Hair follicular keratinocyte (primary cell): ENCODE measurements around the gene GART. TPM values are rescaled to one million over a fixed set of nuclear protein-coding genes. Genes with fewer than 3 reads are reported as not detected.

ENCODE experiments used
- total RNA-seq: library from RNA; depleted of rRNA; stranded (reverse); fragments of >200 nt; gene quantifications from 2 replicates; pipeline ENCODE4 v1.2.3, GENCODE V29; 2015

The GART gene
- total RNA-seq, result 97.5 and 186 TPM in 2 replicates

DNA sequence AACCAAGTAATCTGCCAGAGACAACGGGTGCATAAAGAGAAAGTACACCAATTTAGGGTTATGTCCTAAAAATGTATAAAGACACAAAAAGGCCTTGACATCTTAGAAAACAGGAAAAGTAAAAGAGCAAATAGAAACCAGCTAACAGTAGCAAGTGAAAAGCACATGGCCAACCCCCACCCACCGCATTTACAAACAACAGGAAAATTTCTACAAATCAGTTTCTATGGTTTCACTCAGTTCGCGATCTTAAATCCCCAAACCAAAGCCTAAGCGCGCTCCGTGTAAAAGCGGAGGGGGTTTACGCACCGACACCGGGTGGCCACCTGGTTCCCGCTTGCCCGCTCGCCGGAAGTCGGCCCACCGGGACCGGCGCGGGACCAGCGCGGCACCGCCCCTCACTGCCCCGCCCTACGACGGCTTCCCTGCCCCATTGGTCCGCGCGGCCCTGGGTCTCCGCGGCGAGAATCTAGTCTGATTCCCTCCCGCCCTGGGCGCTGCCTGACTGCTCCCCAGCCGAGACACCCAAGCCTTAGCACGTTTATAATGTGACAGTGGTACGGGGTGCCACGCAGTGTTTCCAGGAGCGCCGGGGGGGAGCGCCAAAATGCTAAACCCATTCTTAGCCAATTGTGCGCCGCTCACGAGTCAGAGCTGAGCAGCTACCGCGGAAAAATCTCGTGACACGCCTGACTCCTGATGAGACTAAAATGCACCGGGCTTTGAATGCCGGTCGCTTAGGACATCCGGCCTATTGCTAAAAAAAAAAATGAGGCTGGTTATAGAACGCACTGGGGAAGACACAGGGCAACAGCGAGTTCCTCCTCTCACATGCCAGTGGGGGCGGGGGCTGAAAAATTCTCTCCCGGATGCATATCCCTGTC lies at the start of gene GART:
GART (minus strand) TSS at position 362 of the 884 bp plus-strand sequence. CDS start 2,802 bp downstream, outside the sequence.

DNA sequence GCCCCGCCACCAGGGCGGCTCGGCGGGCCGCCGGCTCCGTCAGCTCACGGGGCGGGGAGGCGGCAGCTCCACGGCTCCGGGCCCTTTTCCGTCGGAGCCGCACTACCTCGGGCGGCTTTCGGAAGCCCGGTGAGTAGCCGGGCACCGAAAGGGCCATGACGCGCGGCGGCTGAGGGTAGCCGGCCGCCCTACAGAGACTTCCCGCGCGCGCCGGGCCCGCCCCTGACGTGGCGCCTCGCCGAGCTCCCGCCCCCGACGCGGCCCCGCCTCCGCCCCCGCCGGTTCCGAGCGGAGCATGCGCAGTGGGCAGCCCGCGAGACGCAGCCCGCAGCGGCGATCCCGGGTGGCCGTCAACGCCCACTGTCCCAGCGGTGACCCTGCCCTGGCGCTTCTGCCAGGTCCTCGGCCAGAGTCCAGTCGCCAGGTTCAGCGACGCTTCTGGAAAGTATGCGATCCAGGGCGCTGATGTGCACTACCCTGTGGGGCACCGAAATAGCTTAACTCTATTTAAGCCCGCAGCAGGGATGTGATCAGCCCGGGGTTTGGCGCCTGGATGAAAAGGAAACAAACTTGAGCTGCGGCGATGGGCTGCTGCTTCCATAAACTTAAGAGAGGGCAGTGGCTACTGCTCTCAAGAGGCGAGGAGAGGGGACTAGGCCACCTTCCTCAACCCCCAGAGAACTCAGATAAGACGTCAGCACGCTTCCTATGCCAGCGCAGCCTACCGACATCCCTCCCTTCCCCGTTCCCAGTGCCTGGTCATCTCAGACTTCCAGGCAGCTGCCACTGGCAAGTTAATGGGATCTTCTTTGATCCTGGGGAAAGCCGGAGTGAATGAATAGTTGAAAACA lies 46.8 kb upstream of the GART start, which contains the start of gene DONSON:
DONSON (minus strand) TSS at position 200 of the 851 bp plus-strand sequence; CDS start at position 157, 43 bp downstream.

DNA sequence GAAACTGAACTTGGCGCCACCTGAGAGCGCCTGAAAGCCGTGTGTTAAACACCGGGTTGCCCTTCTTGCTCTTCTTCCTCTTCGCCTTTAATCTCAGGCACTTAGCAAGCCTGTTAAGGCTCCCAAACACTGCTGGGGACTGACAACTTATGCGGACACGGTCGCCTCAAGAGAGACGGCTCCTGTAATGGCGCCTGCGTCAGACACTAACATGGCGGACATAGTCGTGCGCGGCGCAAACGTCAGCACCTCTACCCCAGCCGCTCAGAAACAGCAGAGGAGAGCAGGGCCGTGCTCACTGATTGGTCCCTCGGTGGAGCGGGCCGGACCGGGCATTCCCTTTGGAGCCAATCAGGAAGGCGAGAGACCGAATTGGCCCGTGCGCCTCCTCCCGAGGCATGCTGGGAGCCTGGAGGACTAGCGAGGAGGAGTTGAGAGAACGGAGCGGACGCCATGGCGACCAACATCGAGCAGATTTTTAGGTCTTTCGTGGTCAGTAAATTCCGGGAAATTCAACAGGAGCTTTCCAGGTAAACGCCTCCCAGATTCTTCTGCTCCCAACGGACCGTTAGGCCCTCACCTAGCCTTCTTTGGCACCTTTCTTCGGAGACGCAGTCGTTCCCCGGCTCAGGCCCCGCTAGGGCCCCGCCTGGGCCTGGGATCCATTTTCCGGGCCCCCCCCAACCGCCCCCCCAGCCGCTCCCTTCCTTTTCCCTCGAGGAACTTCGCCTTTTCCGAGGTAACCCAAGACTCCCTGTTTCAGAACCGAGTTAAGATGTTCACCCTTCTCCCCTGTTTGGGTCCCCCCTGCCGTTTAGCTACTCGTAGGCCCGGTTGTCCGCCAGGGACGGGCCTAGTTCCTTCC lies 955 bp upstream of the GART start, which contains the start of gene SON:
SON (plus strand) TSS at position 399 of the 865 bp plus-strand sequence; CDS start at position 454, 55 bp downstream.

DNA sequence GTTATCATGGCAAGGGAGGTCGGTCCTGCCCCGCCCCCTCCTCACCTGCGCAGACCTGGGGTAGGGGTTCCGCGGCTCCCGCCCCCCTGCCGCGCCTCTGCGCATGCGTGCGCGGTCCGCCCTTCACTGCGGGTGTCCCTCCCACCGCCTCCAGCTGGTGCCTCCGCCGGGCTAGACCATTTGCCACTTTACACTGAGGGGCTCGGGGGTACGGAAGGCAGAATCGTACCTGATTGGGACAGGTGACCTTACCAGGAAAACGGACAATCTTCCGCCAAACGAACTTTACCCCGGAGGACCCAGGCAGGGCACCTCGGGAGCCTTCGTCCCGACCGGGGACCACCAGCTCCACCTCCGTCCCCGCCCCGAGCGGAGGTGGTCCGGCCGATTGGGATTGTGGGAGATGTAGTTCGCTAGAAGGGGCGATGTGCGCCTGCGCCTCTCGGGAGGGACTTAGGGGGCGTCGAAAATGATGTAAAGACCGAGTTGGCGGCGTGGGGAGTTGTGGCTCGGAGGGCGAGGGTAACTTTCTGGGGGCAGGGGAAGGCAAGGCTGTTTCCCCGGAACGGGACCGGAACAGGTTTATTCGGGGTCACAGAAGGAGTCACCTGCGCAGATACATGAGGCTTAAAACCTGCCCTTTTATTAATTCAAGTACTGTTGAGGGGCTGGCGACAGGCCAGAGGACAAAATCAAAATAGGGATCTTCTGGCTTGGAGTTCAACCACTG lies 50.4 kb downstream of the GART start, which contains the start of gene DNAJC28:
DNAJC28 (minus strand) TSS at position 344 of the 730 bp plus-strand sequence. CDS start 2,323 bp downstream, outside the sequence.

DNA sequence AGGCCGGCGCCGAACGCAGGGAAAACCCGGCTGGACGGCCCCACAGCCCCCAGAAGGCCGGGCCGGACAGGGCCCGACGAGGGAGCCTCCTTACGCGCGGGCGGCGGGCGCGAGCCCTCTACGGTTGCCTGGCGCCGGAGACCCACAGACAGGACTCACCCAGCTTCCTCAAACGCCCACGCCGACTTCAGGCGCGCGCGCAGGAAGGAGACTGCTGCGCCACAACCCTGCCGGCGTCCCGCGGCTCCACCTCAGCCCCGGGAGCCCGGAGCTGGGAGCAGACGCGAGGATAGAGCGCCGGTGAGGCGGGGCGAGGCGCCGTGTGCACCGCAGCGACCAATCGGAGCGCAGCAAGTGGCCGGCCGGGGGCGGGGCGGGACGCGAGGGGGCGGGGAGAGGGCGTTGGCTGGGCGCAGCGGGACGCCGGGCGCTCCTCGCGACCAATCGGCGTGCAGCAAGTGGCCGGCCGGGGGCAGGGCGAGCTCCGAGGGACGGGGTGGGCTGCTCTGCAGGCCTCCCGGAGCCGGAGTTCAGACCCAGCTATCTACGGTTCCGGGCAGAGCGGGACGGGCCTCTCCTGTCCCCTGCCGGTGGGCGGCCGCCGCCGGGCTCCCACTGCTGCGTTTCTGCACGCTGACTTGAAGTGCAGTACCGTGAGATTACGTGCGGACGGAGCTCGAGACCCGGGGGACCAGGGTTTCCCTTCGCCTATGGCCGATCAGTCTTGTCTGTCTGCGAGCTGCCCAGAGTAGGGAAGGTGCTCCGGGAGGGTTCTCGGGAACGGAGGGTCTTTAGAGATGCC lies 62.0 kb downstream of the GART start, which contains the start of gene TMEM50B:
TMEM50B (minus strand) TSS at position 296 of the 802 bp plus-strand sequence. CDS start 11,089 bp downstream, outside the sequence.

Other genes with a start within 250 kb of the GART start
- gene IFNAR1, start 217.1 kb downstream of the GART start, total RNA-seq, result 9.4 and 14.3 TPM in 2 replicates
- 99.9 and 182 TPM in 2 replicates for gene IFNGR2, start 138.7 kb downstream of the GART start, total RNA-seq
- gene TMEM50B, start 62.1 kb downstream of the GART start, total RNA-seq, result 27.3 and 28.6 TPM in 2 replicates
- gene DNAJC28, start 50.4 kb downstream of the GART start, total RNA-seq, result 0.23 and 1.0 TPM in 2 replicates
- 141 and 170 TPM in 2 replicates for gene SON, start 921 bp upstream of the GART start, total RNA-seq
- gene DONSON, start 46.6 kb upstream of the GART start, total RNA-seq, result 12.6 and 32.4 TPM in 2 replicates
- 6.6 and 16.6 TPM in 2 replicates for gene CRYZL1, start 99.6 kb upstream of the GART start, total RNA-seq
- gene ITSN1, start 100.4 kb upstream of the GART start, total RNA-seq, result 15.9 and 22.8 TPM in 2 replicates